ENCODE results near the gene AFM.

The AFM gene

GRCh38 chr4:73486497-73486896 lies 5.0 kb downstream of the AFM start:
- H3K4me3 ChIP-seq (ENCODE audit: low read depth in 1 of 2, low read length in 1 of 2): no peak overlapping the region
- no peaks in the 10 kb centered on the region for H3K27me3 ChIP-seq
- H3K36me3 ChIP-seq: no peaks in the 10 kb centered on the region
- no peaks in the 10 kb centered on the region for H3K4me1 ChIP-seq (ENCODE audit: control insufficient read depth in 1 of 2, insufficient read depth in 1 of 2, low read depth in 1 of 2, low read length in 1 of 2)
- no peak overlapping the region for H3K27ac ChIP-seq
- no peak for TF ChIP-seq CTCF (IDR thresholded peaks at IDR 0.05)
- no peaks in the 10 kb centered on the region for H3K9me3 ChIP-seq

- Histone ChIP-seq H3K27ac (no peak overlapping the region), H3K4me1 (ENCODE audit: control insufficient read depth in 1 of 2, insufficient read depth in 1 of 2, low read depth in 1 of 2, low read length in 1 of 2) (no peaks in the 10 kb centered on the region), H3K4me3 (ENCODE audit: low read depth in 1 of 2, low read length in 1 of 2) (no peak overlapping the region), H3K36me3 (no peaks in the 10 kb centered on the region), H3K9me3 (no peaks in the 10 kb centered on the region), H3K27me3 (no peaks in the 10 kb centered on the region)
- TF ChIP-seq CTCF (IDR thresholded peaks at IDR 0.05): no peak
These were observed 5.7 kb downstream of the AFM start for GRCh38 chr4:73487233-73487632.

GRCh38 chr4:73499996-73500765 lies 18.6 kb downstream of the AFM start:
- Histone ChIP-seq H3K27ac (no peak overlapping the region), H3K4me3 (ENCODE audit: low read depth in 1 of 2, low read length in 1 of 2) (no peak overlapping the region), H3K4me1 (ENCODE audit: control insufficient read depth in 1 of 2, insufficient read depth in 1 of 2, low read depth in 1 of 2, low read length in 1 of 2) (no peaks in the 10 kb centered on the region), H3K36me3 (no peaks in the 10 kb centered on the region), H3K27me3 (no peaks in the 10 kb centered on the region), H3K9me3 (no peaks in the 10 kb centered on the region)
- no peak for TF ChIP-seq CTCF (IDR thresholded peaks at IDR 0.05)

- no peaks in the 10 kb centered on the region for H3K9me3 ChIP-seq
These were observed 20.2 kb downstream of the AFM start for GRCh38 chr4:73501664-73502265.

GRCh38 chr4:73505567-73505966 lies 24.0 kb downstream of the AFM start:
- no peaks in the 10 kb centered on the region for H3K36me3 ChIP-seq
- H3K27me3 ChIP-seq: no peaks in the 10 kb centered on the region

More at GRCh38 chr4:73501664-73502265, 20.2 kb downstream of the AFM start:
- H3K36me3 ChIP-seq: no peaks in the 10 kb centered on the region
- H3K4me1 ChIP-seq (ENCODE audit: control insufficient read depth in 1 of 2, insufficient read depth in 1 of 2, low read depth in 1 of 2, low read length in 1 of 2): no peaks in the 10 kb centered on the region
- no peak for TF ChIP-seq CTCF (IDR thresholded peaks at IDR 0.05)
- no peak overlapping the region for H3K4me3 ChIP-seq (ENCODE audit: low read depth in 1 of 2, low read length in 1 of 2)
- H3K27me3 ChIP-seq: no peaks in the 10 kb centered on the region
- H3K27ac ChIP-seq: no peak overlapping the region

More at GRCh38 chr4:73505567-73505966, 24.0 kb downstream of the AFM start:
- no peak for TF ChIP-seq CTCF (IDR thresholded peaks at IDR 0.05)
- H3K27ac ChIP-seq: no peak overlapping the region
- no peak overlapping the region for H3K4me3 ChIP-seq (ENCODE audit: low read depth in 1 of 2, low read length in 1 of 2)
- H3K9me3 ChIP-seq: no peaks in the 10 kb centered on the region
- no peaks in the 10 kb centered on the region for H3K4me1 ChIP-seq (ENCODE audit: control insufficient read depth in 1 of 2, insufficient read depth in 1 of 2, low read depth in 1 of 2, low read length in 1 of 2)
